Measurements from ENCODE around the gene SLC2A9.

Gene SLC2A9

GRCh38 chr4:9920029-9920428 is 101.3 kb downstream of the SLC2A9 start:
- no peak for TF ChIP-seq EZH2phosphoT487 (IDR thresholded peaks at IDR 0.05; ENCODE audit: low read depth)
- TF ChIP-seq, protein P1, sequence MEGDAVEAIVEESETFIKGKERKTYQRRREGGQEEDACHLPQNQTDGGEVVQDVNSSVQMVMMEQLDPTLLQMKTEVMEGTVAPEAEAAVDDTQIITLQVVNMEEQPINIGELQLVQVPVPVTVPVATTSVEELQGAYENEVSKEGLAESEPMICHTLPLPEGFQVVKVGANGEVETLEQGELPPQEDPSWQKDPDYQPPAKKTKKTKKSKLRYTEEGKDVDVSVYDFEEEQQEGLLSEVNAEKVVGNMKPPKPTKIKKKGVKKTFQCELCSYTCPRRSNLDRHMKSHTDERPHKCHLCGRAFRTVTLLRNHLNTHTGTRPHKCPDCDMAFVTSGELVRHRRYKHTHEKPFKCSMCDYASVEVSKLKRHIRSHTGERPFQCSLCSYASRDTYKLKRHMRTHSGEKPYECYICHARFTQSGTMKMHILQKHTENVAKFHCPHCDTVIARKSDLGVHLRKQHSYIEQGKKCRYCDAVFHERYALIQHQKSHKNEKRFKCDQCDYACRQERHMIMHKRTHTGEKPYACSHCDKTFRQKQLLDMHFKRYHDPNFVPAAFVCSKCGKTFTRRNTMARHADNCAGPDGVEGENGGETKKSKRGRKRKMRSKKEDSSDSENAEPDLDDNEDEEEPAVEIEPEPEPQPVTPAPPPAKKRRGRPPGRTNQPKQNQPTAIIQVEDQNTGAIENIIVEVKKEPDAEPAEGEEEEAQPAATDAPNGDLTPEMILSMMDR (IDR thresholded peaks at IDR 0.05; ENCODE audit: low read depth, low read length), result no peak
- Histone ChIP-seq H3K9ac (ENCODE audit: low read length) (no peak overlapping the region), H3K4me2 (ENCODE audit: low read length) (no peak overlapping the region), H3K4me3 (ENCODE audit: low read length) (no peak overlapping the region), H3K9me3 (ENCODE audit: insufficient read depth, low read length) (no peaks in the 10 kb centered on the region), H3K79me2 (ENCODE audit: low read length) (no peaks in the 10 kb centered on the region), H2AFZ (ENCODE audit: low read depth, low read length) (no peak overlapping the region), H3K4me1 (ENCODE audit: low read length) (peaks cover 9% of the 10 kb centered on the region), H3K27me3 (ENCODE audit: low read depth, low read length) (no peaks in the 10 kb centered on the region), H4K20me1 (ENCODE audit: insufficient read depth, low read length) (no peaks in the 10 kb centered on the region), H3K36me3 (replicated peaks; ENCODE audit: low read depth, low read length) (no peaks in the 10 kb centered on the region), H3K27ac (ENCODE audit: low read length) (no peak overlapping the region)

DNA sequence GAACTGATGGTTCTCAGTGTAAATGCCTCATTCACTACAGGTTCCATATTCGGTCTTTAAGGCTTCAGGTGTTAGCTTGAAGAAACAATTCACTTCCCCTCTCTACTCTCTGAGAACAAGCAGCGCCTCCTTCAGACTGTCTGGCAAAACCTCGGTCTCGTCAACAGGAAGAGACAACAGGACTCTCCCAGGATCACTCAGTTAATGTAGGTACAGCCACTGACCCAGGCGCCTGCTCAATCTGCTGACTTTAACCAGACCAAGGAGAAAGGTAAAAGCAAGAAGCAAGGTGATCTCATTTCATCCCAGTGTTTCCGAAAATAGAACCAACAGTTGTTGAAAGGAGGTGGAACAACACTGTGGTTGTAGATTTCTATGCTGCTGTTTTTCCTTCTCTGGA is 102.2 kb downstream of the SLC2A9 start:
- Histone ChIP-seq H3K9ac (ENCODE audit: low read length) (no peak overlapping the region), H3K27ac (ENCODE audit: low read length) (no peak overlapping the region), H3K27me3 (ENCODE audit: low read depth, low read length) (no peaks in the 10 kb centered on the region), H4K20me1 (ENCODE audit: insufficient read depth, low read length) (no peaks in the 10 kb centered on the region), H3K4me2 (ENCODE audit: low read length) (no peak overlapping the region), H3K9me3 (ENCODE audit: insufficient read depth, low read length) (no peaks in the 10 kb centered on the region), H3K4me1 (ENCODE audit: low read length) (no peaks in the 10 kb centered on the region), H3K4me3 (ENCODE audit: low read length) (no peak overlapping the region), H2AFZ (ENCODE audit: low read depth, low read length) (no peak overlapping the region), H3K79me2 (ENCODE audit: low read length) (no peaks in the 10 kb centered on the region), H3K36me3 (replicated peaks; ENCODE audit: low read depth, low read length) (no peaks in the 10 kb centered on the region)
- TF ChIP-seq, protein P1 (IDR thresholded peaks at IDR 0.05; ENCODE audit: low read depth, low read length), result no peak; the same call in 1 of the 2 replicates
- no peak for TF ChIP-seq EZH2phosphoT487 (IDR thresholded peaks at IDR 0.05; ENCODE audit: low read depth)

DNA sequence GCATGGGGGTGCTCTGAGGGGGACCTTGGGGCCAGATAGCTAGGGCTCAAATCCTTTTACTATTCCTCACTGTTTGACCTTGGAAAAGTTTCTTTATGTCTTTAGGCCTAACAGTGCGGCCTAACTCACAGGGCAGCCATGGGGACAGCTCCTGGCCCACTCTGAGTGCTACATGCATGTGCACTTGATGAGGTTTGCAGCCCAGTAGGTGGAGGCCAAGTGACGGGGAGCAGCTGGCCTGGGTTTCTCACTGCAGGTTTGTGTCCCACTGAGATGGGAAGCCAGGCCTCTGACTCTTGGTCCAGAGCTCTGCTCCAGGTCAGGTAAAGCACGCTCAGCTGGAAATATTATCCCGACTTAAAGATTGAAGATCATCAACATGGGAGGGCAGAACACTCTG is 102.8 kb downstream of the SLC2A9 start:
- H3K27me3 ChIP-seq (ENCODE audit: low read depth, low read length), result no peaks in the 10 kb centered on the region
- H3K4me1 ChIP-seq (ENCODE audit: low read length), result no peaks in the 10 kb centered on the region
- no peaks in the 10 kb centered on the region for H3K36me3 ChIP-seq (replicated peaks; ENCODE audit: low read depth, low read length)
- no peaks in the 10 kb centered on the region for H4K20me1 ChIP-seq (ENCODE audit: insufficient read depth, low read length)
- no peaks in the 10 kb centered on the region for H3K79me2 ChIP-seq (ENCODE audit: low read length)
- no peak overlapping the region for H3K4me3 ChIP-seq (ENCODE audit: low read length)
- H3K27ac ChIP-seq (ENCODE audit: low read length), result no peak overlapping the region
- H3K9ac ChIP-seq (ENCODE audit: low read length), result no peak overlapping the region
- no peaks in the 10 kb centered on the region for H3K9me3 ChIP-seq (ENCODE audit: insufficient read depth, low read length)
- TF ChIP-seq, protein P1 (IDR thresholded peaks at IDR 0.05; ENCODE audit: low read depth, low read length), result peak; percentile 32
- no peak for TF ChIP-seq EZH2phosphoT487 (IDR thresholded peaks at IDR 0.05; ENCODE audit: low read depth)
- no peak overlapping the region for H3K4me2 ChIP-seq (ENCODE audit: low read length)
- H2AFZ ChIP-seq (ENCODE audit: low read depth, low read length), result no peak overlapping the region

DNA sequence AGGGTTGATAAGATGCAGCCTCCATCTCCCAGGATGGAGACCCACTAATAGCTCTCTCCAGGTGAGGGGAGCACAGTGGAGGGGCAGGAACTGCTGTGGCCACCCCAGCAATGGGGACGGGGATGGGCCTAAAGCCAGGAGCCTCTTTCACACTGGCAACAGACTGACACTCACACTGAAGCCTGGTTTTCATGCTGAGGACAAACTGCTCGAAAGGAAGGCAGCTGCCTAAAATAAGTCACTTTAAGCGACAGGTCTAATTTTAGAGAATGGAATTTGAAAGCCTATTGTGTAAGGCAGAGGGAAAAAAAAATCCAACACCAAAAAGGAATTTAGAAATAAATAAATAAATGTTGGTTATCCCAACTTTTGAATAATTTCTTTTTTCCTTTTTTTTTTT is 104.4 kb downstream of the SLC2A9 start:
- H3K4me2 ChIP-seq (ENCODE audit: low read length), result no peak overlapping the region
- no peaks in the 10 kb centered on the region for H3K27me3 ChIP-seq (ENCODE audit: low read depth, low read length)
- no peak for TF ChIP-seq EZH2phosphoT487 (IDR thresholded peaks at IDR 0.05; ENCODE audit: low read depth)
- TF ChIP-seq, protein P1 (IDR thresholded peaks at IDR 0.05; ENCODE audit: low read depth, low read length), result no peak
- no peaks in the 10 kb centered on the region for H3K9me3 ChIP-seq (ENCODE audit: insufficient read depth, low read length)
- no peak overlapping the region for H3K4me3 ChIP-seq (ENCODE audit: low read length)
- H3K79me2 ChIP-seq (ENCODE audit: low read length), result no peaks in the 10 kb centered on the region
- H3K9ac ChIP-seq (ENCODE audit: low read length), result no peak overlapping the region
- H3K4me1 ChIP-seq (ENCODE audit: low read length), result no peaks in the 10 kb centered on the region
- H3K36me3 ChIP-seq (replicated peaks; ENCODE audit: low read depth, low read length), result no peaks in the 10 kb centered on the region
- H2AFZ ChIP-seq (ENCODE audit: low read depth, low read length), result no peak overlapping the region
- H4K20me1 ChIP-seq (ENCODE audit: insufficient read depth, low read length), result no peaks in the 10 kb centered on the region
- no peak overlapping the region for H3K27ac ChIP-seq (ENCODE audit: low read length)

Data from OCI-LY3 (cell line).